Testis (tissue), 2 donors: ENCODE results near the gene DAAM2.

Experiments
- CTCF ChIP-seq, 3 experiments: fragments of 450-650 bp in 2 of 3; fragments of 200-600 bp in 1 of 3; sonication (generic) in 1 of 3; IDR thresholded peaks; one replicate each; pipeline ENCODE4 v1.5.1; 2016 to 2019; ENCODE audit warnings: antibody characterized with exemption in 3 of 3, mild to moderate bottlenecking in 2 of 3, moderate library complexity in 1 of 3
- POLR2A ChIP-seq: fragments of 450-650 bp; IDR thresholded peaks from one replicate; pipeline ENCODE4 v1.6.1; 2017; ENCODE audit warnings: antibody characterized with exemption, mild to moderate bottlenecking, moderate library complexity

DNA sequence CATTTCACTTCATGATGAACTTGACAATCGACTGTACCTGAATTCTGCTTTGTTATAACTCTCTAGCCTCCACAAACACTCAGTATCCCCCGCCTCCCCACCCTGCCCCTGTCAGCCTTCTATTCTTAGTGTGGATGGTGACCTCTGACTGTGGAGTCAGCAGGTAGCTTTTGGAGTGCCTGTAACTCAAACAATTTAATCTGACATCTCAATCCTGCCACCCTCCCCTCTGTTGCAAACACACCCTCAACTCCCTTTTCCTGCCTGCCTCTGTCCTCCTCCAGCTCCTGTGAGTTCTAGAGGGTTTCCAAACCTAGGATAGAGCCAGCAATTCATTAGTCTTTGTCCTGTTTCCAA is 20.3 kb downstream of the DAAM2 start:
- no peak for TF ChIP-seq CTCF (IDR thresholded peaks at IDR 0.05)
- TF ChIP-seq POLR2A: no peak
